C1 segment of cervical spinal cord (tissue), 14 donors: ENCODE results near the gene HOXC10.
A peak's percentile ranks its signal among the peaks of the same experiment; 100 is the strongest.

Source experiments
- DNase-seq, 14 donors: peaks; one replicate each; lab custom pipeline; 2025; lab: John Stamatoyannopoulos, UW

HOXC10 gene

DNA sequence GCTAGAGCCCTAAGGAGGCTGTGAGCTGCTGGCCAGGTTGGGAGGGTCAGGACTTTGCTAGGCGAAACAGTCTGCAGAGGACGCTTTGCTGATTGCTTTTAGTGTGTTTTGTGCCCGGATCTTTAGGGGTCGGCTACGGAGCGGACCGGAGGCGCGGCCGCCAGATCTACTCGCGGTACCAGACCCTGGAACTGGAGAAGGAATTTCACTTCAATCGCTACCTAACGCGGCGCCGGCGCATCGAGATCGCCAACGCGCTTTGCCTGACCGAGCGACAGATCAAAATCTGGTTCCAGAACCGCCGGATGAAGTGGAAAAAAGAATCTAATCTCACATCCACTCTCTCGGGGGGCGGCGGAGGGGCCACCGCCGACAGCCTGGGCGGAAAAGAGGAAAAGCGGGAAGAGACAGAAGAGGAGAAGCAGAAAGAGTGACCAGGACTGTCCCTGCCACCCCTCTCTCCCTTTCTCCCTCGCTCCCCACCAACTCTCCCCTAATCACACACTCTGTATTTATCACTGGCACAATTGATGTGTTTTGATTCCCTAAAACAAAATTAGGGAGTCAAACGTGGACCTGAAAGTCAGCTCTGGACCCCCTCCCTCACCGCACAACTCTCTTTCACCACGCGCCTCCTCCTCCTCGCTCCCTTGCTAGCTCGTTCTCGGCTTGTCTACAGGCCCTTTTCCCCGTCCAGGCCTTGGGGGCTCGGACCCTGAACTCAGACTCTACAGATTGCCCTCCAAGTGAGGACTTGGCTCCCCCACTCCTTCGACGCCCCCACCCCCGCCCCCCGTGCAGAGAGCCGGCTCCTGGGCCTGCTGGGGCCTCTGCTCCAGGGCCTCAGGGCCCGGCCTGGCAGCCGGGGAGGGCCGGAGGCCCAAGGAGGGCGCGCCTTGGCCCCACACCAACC lies 44.8 kb downstream of the HOXC10 start:
- DNase-seq, result no peak

DNA sequence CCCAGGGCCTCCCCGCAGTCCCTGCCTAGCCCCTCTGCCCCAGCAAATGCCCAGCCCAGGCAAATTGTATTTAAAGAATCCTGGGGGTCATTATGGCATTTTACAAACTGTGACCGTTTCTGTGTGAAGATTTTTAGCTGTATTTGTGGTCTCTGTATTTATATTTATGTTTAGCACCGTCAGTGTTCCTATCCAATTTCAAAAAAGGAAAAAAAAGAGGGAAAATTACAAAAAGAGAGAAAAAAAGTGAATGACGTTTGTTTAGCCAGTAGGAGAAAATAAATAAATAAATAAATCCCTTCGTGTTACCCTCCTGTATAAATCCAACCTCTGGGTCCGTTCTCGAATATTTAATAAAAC lies 45.5 kb downstream of the HOXC10 start:
- DNase-seq, result no peak

DNA sequence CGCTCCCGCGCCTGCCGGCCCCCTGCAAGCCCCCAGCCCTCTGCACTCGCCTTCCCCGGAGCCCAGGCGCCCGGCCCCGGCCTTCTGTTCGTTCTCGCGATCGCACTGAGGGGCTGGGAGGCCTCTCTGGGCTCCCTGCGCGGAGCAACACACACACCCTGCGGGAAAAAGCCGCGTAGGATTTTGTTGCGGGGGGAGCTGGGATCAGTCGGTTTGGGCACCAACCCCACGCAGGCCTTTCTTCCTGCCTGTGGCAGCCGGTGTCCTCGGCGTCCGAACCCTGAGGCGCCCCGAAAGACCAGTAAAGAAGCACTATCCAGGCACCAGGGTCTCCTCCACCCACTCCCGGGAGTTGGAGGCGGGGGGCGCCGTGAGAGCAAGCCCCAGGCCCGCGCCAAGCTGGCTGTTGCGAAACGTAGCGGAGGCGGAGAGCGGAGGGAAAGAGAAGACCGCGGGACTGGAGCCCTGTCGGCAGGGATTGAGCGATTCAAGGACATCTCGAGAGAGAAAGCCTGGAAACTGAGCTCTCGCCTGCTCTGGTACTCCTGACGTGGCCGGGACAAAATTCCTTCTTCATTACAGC lies 46.0 kb downstream of the HOXC10 start:
- no peak for DNase-seq

DNA sequence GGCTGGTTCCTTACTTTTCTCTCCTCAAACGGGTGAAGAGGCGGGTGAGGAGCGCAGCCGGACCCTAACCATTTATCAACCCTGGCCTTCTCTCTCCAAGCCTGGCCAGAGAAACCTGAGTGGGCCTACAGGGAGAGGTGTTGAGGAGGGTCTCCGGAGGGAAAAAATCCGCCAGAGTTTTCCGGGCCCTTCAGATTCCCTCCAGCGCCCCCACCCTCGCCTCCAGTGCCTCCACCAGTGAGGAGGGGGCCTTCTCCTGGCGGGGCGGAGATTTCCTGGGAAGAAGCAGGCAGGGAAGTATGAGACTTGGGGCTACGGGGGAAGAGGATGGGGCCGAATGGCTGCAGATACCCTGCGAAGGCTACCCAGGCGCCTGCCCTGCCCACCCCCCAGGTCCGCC lies 46.5 kb downstream of the HOXC10 start:
- no peak for DNase-seq

DNA sequence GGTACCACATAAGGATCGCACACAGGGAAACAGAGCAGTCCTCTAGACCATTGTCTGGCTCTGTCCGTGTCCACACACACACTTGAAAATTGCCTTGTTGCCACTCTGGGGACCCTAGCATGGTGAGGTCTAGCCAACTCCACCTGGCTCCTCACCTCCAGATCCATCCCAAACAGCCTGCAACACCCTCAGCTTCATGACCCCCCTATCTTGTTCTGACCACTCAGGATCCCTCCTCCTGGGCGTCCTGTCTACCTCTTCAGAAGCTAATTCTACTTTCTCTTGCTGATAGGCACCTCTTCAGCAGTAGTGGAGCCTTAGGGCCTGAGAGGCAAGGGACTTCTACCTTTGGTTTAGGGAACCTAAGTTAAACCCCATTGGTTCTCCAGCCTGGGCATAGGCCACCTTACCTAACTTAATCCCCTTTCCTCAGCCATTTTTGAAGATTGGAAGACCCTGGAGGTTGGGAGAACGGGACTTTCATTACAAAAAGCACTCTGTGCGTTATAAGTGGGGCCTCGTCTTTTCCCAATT lies 47.2 kb downstream of the HOXC10 start:
- DNase-seq, result no peak

DNA sequence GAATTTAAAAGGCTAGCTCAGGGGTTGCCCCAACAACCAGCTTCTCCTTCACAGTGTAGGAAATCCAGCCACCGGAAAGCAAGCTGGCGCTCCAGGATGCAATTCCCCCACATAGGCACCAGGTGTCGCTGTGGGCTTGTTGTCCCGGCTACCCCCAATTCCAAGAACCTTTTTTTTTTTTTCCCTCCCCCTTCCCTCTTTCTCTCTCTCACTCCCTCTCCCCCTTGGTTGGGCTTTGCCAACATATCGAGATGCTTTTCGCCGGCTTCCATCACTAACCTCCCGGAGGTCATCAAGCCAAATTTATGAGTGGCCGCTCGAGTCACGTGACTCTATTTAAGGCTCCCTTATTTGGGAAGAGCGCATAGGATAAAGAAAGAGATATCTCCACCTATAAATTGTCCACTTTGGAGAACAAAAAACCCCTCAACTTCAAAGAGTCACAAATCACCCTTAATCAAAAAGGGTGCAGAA lies 47.7 kb downstream of the HOXC10 start, which contains the start of gene HOXC5:
HOXC5 (plus strand) TSS at position 424 of the 474 bp plus-strand sequence. CDS start 73 bp downstream, outside the sequence.
- DNase-seq, result peak in 12 of 14 donors; percentile 20 to 82 (median 62)

DNA sequence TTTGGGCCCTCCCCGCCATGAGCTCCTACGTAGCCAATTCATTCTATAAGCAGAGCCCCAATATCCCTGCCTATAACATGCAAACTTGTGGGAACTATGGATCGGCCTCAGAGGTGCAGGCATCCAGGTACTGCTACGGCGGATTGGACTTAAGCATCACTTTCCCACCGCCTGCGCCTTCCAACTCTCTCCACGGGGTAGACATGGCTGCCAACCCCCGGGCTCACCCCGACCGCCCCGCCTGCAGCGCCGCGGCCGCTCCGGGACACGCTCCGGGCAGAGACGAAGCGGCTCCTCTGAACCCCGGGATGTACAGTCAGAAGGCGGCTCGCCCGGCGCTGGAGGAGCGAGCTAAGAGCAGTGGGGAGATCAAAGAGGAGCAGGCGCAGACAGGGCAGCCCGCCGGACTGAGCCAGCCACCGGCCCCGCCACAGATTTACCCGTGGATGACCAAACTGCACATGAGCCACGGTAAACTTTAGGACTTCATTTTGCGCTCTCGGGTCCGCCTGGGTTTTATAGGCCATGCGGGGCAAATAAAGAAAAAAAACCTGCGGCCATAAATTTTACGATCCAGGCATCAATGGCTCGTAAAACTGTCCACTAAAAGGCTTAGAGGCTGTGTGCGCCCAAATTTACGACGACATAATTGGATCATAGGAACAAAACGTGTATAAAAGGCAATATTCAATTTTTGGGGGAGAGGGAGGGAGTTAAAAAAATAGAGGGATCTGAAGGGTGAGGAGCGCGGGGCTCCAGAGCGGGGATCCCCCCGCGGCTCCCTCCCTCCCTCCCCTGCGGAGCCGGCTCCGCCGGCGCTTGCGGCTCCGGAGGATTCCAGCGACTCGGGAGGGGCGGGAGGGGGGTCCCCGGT lies 48.4 kb downstream of the HOXC10 start:
- peak in 6 of 14 donors; percentile 22 to 60 (median 47) for DNase-seq

DNA sequence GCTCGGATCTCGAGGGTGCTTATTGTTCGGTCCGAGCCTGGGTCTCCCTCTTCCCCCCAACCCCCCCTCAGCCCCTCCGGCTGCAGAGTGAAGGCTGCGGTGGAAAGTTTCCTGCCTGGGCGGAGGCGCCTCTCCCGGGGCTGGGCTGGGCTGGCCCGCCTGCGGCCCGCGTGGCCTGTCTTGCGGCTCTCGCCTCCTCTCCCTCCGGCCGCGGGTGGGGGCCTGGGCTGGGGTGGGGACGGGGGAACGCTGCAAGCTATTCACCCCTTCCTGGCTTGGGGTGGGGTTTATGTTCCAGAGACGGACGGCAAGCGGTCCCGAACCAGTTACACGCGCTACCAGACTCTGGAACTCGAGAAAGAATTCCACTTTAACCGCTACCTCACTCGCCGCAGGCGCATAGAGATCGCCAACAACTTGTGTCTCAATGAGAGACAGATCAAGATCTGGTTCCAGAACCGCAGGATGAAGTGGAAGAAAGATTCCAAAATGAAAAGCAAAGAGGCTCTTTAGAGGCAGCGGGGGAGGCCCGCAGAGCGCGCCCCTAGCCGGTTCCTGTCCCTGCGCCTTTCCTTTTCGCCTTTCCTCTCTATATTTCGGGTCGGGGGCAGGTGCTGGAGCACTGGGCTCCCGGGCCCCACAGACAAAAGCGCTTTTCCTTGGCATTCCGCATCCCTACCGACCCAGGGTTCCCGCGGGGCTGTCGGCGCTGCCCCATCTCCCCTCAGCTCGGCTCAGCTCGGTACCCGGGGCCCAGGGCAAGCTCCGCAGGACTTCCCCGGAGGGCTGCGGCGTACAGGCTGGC lies 49.2 kb downstream of the HOXC10 start:
- peak in 2 of 14 donors; percentile 28 to 32 for DNase-seq

DNA sequence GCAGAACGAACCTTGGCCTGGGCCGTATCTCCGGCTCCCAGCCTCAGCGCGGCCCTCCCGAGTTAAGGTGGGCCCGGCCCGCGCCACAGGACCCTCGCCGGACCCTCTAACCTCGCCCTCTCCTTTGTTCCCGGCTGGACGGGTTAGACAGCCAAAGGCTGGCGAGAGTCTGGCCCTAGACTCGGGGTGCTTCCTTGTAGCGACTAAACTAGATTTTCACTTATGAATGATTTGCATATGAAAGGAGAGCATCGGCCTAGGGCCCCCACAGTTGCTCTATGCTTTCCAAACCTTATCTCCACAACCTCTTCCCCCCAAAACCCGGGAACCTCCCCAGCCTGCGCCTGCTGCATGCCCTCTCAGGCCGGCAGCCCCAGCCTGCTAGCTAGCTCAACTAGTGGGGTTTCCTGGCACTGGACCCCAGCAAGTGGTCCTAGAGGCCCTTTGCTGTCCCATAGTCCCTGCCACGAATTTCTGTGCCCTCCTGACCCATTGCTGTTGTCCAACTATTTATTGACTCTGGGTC lies 49.9 kb downstream of the HOXC10 start:
- DNase-seq, result no peak

DNA sequence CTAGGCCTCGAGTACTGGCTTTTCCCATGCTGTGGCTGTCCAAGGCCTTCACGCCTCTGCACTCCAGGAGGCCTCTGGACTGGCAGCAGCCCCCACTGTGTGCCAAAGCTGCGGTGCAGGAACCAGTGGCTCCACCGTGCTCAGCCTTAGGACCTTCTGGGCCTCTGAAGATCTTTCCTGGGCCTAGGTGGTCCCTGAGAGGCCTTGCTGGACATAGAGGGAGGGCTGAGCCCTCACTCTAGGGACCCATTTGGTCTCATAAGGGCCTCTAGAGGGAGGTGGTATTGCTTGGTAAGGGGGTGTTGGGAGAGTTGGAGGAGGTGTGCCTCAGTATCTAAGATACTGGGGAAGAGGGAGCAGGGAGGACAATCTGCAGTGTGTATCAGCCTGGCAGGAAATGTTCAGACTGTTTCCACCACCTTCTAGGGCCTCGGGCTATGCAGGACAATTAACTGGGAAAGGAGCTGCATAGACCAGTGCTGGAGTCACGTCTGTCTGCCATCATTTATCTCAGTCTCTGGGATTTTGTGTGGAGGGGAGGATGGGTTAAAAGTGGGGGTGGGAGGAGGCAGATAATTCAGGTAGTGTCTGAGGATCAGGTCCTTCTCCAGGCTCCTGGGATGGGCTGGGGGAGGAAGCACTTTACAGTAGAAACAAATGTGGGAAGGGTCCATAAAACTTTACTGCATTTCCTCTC lies 50.8 kb downstream of the HOXC10 start:
- DNase-seq, result no peak

DNA sequence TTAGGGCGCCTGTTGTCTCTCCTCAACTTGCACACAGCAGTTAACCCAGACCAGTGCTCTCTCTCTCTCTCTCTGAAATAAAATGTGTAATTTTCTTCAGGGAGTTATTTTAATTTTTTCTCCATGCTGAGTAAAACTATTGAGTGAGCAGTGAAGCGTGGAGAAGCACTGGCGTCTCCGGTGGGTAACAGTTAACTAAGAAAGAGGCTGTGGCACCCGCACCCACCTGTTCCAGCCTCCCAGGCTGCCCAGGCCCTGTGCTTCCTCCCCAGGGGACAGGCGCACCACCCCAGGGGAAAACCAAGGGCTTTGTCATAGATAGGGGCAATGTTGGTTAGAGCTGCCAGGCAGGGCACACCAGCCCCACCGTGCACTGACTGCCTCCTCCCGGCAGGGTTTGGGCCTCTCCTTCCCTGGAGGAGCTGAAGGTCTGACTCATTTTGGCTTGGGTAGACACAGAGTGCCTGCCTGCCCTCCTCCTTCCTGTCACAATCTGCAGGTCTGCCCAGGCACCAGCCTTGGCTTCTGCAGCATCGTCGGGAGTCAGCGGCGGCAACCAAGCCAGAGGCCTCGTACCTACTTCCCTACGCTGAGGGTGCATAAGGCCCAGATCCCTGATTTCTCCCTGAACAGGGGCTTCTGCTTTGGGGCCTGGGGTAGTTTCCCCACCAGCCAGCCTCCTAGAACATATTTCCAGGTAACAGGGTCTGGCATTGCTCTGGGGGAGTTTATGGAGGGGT lies 51.8 kb downstream of the HOXC10 start:
- peak in 1 of 14 donors; percentile 39 for DNase-seq

DNA sequence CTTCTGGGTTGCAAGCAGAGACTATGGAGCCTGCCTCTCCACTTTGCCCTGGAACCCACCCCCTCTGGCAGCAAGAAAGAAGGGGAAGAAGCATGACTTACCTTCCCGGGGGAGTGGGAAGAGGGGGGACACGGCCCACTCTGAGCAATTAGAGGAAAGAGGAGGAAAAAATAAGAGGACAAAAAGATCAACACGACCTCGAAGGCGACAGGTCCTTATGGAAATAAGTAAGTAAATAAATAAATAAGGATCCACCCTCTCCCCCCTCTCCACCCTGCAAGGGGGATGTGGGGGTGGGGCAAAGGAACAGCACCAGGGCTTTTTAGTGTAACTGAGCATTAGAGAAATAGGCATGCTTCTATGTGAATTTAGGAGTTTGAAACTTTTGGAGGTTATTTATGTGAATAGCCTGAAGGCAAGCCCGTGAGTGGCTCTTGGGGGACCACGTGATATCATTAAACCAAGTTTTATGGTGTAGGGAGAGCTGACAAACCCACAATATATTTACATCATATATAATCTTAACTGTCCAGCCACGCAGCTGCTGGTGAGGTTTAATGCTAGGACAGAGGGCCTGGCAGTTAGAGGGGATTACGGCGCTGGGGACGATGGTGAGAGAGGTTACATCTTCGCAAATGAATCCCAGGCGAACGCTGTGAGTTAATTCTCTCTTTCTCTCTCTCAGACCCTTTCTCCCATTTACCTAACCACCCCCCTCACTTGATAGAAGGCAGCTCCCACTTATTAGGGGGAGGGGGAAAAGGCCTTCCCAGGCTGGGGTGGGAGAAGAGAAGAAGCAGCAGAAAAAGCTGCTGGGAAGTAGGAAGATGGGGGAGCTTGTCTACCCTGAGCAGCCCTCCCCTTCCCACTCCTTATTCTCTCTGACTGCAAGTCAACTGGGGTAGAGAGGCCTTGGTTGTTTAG lies 52.7 kb downstream of the HOXC10 start:
- DNase-seq, result no peak

DNA sequence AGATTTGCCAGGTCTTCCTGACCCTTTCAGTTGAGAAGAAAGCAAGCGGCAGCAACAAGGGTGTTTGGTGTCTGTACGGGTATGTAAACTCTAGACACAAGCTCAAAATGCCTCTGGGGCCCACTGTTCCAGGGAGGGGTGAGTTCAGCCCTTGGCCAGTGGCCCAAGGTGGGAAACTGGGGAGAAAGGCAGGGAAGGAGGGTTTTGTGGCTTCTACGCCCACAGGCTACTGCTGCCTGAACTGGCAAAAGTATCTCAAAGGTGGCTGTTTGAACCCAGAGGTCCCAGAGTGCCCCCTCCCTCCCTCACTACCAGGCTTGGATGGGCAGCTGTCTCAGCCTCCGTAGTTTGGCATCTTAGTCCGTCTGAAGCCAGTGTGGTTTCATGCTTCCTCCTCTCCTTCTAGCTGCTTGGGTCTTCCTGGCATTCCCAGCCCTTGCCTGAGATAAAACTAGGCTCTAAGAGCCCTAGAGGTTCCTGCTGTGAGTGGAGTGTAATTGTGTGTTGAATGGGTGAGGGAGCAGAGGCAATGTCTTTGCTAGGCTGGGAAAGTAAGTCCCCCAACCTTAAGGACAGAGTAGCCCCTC lies 53.4 kb downstream of the HOXC10 start:
- DNase-seq, result no peak

DNA sequence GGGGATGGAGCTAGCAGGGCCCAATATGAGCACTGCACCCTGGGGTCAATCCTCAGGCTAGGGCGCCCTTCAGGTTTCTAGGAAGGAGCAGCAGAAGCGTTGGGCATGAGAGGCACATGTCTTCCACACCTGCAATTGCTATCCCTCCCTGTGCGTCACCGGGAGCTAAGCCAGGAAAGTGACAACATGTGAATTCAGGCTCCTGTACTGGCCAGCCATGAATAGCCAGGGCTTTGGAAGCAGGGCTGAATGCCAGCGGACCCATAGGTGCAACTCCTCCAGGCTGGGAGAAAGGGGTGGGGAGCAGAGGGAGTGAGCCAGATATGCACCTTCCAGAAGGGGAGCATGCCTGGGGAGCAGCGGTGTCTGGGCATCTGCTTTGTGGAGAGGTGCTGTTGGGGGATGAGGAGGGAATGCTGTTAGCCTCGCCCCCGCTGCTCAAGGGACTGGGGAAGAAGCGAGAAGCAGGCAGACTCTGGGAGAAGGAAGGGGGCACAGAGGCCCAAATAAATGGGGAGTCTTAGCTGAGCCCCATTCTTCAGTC lies 54.0 kb downstream of the HOXC10 start:
- DNase-seq, result no peak

DNA sequence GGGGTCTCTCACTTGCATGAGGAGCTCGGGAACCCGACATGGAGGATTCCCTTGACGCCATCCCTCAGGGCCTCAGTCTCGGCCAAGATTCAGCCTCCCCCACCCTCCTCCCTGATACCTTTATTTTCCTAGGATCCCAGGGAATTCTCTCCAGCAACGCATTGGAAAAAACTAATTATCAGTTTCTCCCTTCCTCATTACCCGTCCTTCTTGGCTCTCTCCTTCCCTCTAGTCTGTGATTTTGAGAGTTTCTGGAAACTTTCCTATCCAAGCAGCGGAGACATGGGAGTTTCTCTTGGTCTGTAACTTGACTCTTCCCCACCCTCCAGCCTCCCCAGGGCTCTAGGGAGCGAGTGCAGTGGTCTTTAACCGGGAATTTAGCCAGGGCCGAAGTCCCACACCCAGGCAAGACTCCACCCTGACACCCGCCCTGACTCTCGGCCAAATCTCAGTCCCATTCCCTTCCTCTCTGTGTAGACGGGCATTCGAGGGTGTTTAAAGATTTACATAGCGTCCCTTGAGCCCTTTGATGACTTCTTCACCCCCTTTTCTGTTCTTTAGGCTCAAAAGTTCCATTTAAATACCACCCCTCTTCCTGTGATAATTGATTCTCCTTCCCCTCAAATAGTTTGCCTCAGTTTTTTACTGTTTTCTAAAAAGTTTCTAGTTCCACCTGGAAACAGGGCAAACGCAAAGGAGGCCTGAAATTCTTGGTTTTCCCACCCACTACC lies 54.6 kb downstream of the HOXC10 start:
- DNase-seq, result no peak
